Glutamatergic neuron (in vitro differentiated cells): ENCODE results near the gene KCNJ6. TPM values are rescaled to one million over a fixed set of nuclear protein-coding genes. Genes with fewer than 3 reads are reported as not detected.
"Not testable (repeated sequence)": the region's sequence is repeated elsewhere in the genome, so short reads cannot be mapped to it uniquely, and the experiment has no call there.

Experiments used
- DNase-seq: peaks from one replicate; pipeline ENCODE4 v3.0.0; 2022
- H3K27ac Mint-ChIP-seq: one replicate; pipeline ENCODE4 v1.8.0; 2020; ENCODE audit warnings: mild to moderate bottlenecking, mixed read lengths, inconsistent platforms; ENCODE audit not compliant: unreplicated experiment
- H3K27me3 Mint-ChIP-seq: one replicate; pipeline ENCODE4 v1.8.0; 2020; ENCODE audit warnings: mild to moderate bottlenecking, moderate library complexity, mixed read lengths, inconsistent platforms; ENCODE audit not compliant: unreplicated experiment
- H3K36me3 Mint-ChIP-seq: one replicate; pipeline ENCODE4 v1.8.0; 2020; ENCODE audit warnings: mild to moderate bottlenecking, mixed read lengths, inconsistent platforms; ENCODE audit not compliant: unreplicated experiment
- H3K4me1 Mint-ChIP-seq: one replicate; pipeline ENCODE4 v1.8.0; 2020; ENCODE audit warnings: mild to moderate bottlenecking, low read depth, mixed read lengths, inconsistent platforms; ENCODE audit not compliant: unreplicated experiment
- H3K4me3 Mint-ChIP-seq: one replicate; pipeline ENCODE4 v1.8.0; 2020; ENCODE audit warnings: mild to moderate bottlenecking, mixed read lengths, inconsistent platforms; ENCODE audit not compliant: unreplicated experiment
- H3K9me3 Mint-ChIP-seq: one replicate; pipeline ENCODE4 v1.8.0; 2020; ENCODE audit warnings: mild to moderate bottlenecking, moderate library complexity, mixed read lengths, inconsistent platforms; ENCODE audit not compliant: unreplicated experiment
- total RNA-seq: library from RNA; stranded (reverse); fragmentation: NEBNext Ultra II Directional; extraction: Animal tissue kit (Norgen Biotek cat#: 25700); gene quantifications from one replicate; pipeline ENCODE4 v1.2.1, GENCODE V29; 2021; ENCODE audit not compliant: unreplicated experiment
- TF ChIP-seq, protein P1 (sequence below): fragments of 200-600 bp; sonication (generic); IDR thresholded peaks from one replicate; pipeline ENCODE4 v1.5.0; 2021; ENCODE audit not compliant: partially characterized antibody, unreplicated experiment

The KCNJ6 gene
- total RNA-seq, 1 donor from 2014 or later, result 80.5 TPM

DNA sequence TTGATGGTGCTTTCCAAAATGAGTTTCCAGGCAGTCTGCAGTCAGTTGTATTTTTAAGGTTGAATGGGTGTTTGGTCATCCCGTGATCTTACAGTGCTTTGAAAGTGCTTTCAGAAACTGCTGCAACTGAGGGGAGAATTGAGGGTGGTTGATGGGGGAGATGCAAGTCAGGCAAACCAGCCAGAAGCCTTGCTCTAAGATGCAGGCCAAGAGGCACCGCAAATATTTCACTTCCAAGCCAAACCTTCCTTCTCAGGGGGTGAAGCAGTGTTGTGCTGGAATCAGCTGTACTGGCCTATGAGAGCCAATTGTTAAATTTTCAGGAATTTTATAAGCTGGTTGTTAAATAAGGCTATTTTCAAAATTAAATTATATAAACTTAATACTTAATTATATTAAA, 151.6 kb downstream of the KCNJ6 start:
- peaks cover 32% of the 10 kb centered on the region for H3K9me3 Mint-ChIP-seq
- H3K27me3 Mint-ChIP-seq, result peaks cover 9% of the 10 kb centered on the region
- no peaks in the 10 kb centered on the region for H3K36me3 Mint-ChIP-seq
- no peak for DNase-seq
- TF ChIP-seq, protein P1, sequence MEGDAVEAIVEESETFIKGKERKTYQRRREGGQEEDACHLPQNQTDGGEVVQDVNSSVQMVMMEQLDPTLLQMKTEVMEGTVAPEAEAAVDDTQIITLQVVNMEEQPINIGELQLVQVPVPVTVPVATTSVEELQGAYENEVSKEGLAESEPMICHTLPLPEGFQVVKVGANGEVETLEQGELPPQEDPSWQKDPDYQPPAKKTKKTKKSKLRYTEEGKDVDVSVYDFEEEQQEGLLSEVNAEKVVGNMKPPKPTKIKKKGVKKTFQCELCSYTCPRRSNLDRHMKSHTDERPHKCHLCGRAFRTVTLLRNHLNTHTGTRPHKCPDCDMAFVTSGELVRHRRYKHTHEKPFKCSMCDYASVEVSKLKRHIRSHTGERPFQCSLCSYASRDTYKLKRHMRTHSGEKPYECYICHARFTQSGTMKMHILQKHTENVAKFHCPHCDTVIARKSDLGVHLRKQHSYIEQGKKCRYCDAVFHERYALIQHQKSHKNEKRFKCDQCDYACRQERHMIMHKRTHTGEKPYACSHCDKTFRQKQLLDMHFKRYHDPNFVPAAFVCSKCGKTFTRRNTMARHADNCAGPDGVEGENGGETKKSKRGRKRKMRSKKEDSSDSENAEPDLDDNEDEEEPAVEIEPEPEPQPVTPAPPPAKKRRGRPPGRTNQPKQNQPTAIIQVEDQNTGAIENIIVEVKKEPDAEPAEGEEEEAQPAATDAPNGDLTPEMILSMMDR, result no peak
- peak overlapping the region; percentile 40 for H3K27ac Mint-ChIP-seq
- peaks cover 49% of the 10 kb centered on the region for H3K4me1 Mint-ChIP-seq
- no peak overlapping the region for H3K4me3 Mint-ChIP-seq

GRCh38 chr21:37763298-37763697, 153.0 kb downstream of the KCNJ6 start:
- DNase-seq, result no peak
- peaks cover 38% of the 10 kb centered on the region for H3K4me1 Mint-ChIP-seq
- peaks cover 31% of the 10 kb centered on the region for H3K9me3 Mint-ChIP-seq
- H3K36me3 Mint-ChIP-seq, result no peaks in the 10 kb centered on the region
- H3K4me3 Mint-ChIP-seq, result peak overlapping the region; percentile 67
- peaks cover 15% of the 10 kb centered on the region for H3K27me3 Mint-ChIP-seq
- TF ChIP-seq, protein P1, result no peak
- H3K27ac Mint-ChIP-seq, result peak overlapping the region; percentile 91

DNA sequence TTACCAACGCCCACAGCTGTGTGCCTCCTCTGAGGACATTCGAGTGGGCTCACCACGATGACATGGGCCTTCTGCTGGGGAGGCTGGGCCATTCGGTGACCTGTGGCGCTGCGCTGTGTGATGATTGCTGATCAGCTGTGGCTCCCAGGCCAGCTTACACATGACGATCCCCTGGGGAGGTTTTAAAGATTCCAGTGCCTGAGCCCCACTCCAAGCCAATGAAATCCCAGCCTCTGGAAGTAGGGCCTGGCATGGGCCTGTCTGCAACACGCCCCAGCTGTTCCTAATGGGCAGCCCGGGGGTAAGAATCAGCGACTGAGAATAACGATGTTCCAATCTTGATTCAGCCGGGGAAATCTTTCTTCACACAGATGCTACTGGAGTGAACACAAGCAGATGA, 153.7 kb downstream of the KCNJ6 start:
- DNase-seq, result peak; percentile 48
- H3K27me3 Mint-ChIP-seq, result peaks cover 11% of the 10 kb centered on the region
- TF ChIP-seq, protein P1, result no peak
- peaks cover 31% of the 10 kb centered on the region for H3K4me1 Mint-ChIP-seq
- H3K27ac Mint-ChIP-seq, result peak overlapping the region; percentile 85
- H3K4me3 Mint-ChIP-seq, result peak overlapping the region; percentile 58
- H3K9me3 Mint-ChIP-seq, result peaks cover 24% of the 10 kb centered on the region
- H3K36me3 Mint-ChIP-seq, result no peaks in the 10 kb centered on the region

GRCh38 chr21:37761406-37761805, 154.9 kb downstream of the KCNJ6 start:
- Mint-ChIP-seq H3K9me3 (peaks cover 20% of the 10 kb centered on the region), H3K4me1 (peaks cover 23% of the 10 kb centered on the region)
- not testable (repeated sequence) for H3K36me3 Mint-ChIP-seq, H3K4me3 Mint-ChIP-seq, H3K27me3 Mint-ChIP-seq, DNase-seq, H3K27ac Mint-ChIP-seq

- H3K4me3 Mint-ChIP-seq, result peak overlapping the region; percentile 62
- peaks cover 8% of the 10 kb centered on the region for H3K27me3 Mint-ChIP-seq
- H3K27ac Mint-ChIP-seq, result peak overlapping the region; percentile 20
- H3K36me3 Mint-ChIP-seq, result no peaks in the 10 kb centered on the region
- no peak for DNase-seq
- H3K4me1 Mint-ChIP-seq, result peaks cover 23% of the 10 kb centered on the region
- TF ChIP-seq, protein P1, result no peak
- H3K9me3 Mint-ChIP-seq, result peaks cover 17% of the 10 kb centered on the region
These were observed 156.5 kb downstream of the KCNJ6 start for GRCh38 chr21:37759777-37760176.
